Esophagus squamous epithelium (tissue), 5 donors: ENCODE results near the gene DIAPH3. TPM values are rescaled to one million over a fixed set of nuclear protein-coding genes. Genes with fewer than 3 reads are reported as not detected.

ENCODE experiments used
- DNase-seq: peaks from one replicate; lab custom pipeline; 2025; lab: John Stamatoyannopoulos, UW
- H3K27ac ChIP-seq, 4 donors: fragments of 200-600 bp; sonication (generic); one replicate each; pipeline ENCODE4 v1.5.1; 2016 to 2019; ENCODE audit warnings: mild to moderate bottlenecking in 1 of 4
- H3K27me3 ChIP-seq, 4 donors: fragments of 200-600 bp; sonication (generic); 1 replicate in 3 of 4; 2 replicates in 1 of 4; pipeline versions ENCODE4 v1.5.1 to v1.6.0; 2017 to 2021; ENCODE audit warnings: antibody characterized with exemption in 1 of 4
- H3K36me3 ChIP-seq, 3 donors: fragments of 200-600 bp; sonication (generic); one replicate each; pipeline ENCODE4 v1.5.1; 2016 to 2019
- H3K4me1 ChIP-seq, 3 donors: fragments of 200-600 bp; sonication (generic); one replicate each; pipeline ENCODE4 v1.5.1; 2017 to 2019
- H3K4me3 ChIP-seq, 4 donors: fragments of 200-600 bp; sonication (generic); 1 replicate in 3 of 4; 2 replicates in 1 of 4; pipeline ENCODE4 v1.5.1; 2016 to 2019; ENCODE audit warnings: mild to moderate bottlenecking in 2 of 4, moderate library complexity in 1 of 4
- H3K9me3 ChIP-seq, 3 donors: fragments of 200-600 bp; sonication (generic); one replicate each; pipeline ENCODE4 v1.5.1; 2016 to 2019
- POLR2A ChIP-seq, 4 donors: fragments of 450-650 bp; IDR thresholded peaks; one replicate each; pipeline ENCODE4 v1.6.1; 2017; ENCODE audit warnings: antibody characterized with exemption in 4 of 4, mild to moderate bottlenecking in 4 of 4, moderate library complexity in 3 of 4
- WGBS, 2 donors: methylation state at CpG; one replicate each; pipeline ENCODE4 v1.1.5; 2018; 5-methylcytosine and 5-hydroxymethylcytosine counted together
- intact Hi-C: fragments of 100-400 bp; cut with DNase I; formaldehyde crosslinking; loops from one replicate; pipeline ENCODE4 v1.15.0; 2022
- total RNA-seq, 4 donors: library from RNA; depleted of rRNA; stranded (reverse); fragments of >200 nt; gene quantifications; one replicate each; pipeline ENCODE4 v1.1.0, GENCODE V29; 2016
- TF ChIP-seq, protein P1 (sequence below), 6 experiments: fragments of 450-650 bp in 4 of 6; fragments of 200-600 bp in 2 of 6; sonication (generic) in 2 of 6; IDR thresholded peaks; one replicate each; pipeline ENCODE4 v1.5.1; 2016 to 2019; ENCODE audit warnings: antibody characterized with exemption in 6 of 6, mild to moderate bottlenecking in 4 of 6, moderate library complexity in 4 of 6
- donor health status: DM: yes; HTN: yes; CAD: no.

Gene DIAPH3
- total RNA-seq, 4 donors from 2014 or later = 2.2 to 11.1 (median 4.0) TPM

- no peak for DNase-seq
Measured at GRCh38 chr13:60080850-60081249, 82.9 kb downstream of the DIAPH3 start.

DNA sequence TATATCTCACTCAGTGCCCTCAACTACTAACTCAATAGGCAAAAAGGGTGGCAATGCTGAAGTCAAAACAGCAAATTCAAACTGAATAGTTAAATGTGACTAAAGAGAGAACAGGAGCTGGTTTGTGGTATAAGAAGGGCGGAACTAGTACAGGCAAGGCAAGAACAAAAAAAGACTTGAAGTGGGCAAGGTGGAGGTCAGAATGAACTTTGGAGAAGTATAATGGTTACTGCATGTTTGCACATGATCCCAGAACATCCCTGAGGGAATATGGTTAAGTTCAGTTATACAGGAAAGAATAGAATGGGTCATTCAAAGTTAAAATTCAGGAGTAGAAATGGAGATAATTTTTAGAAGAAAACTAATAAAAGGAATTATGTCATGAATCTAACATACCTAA lies 85.5 kb downstream of the DIAPH3 start:
- no peaks in the 10 kb centered on the region for H3K9me3 ChIP-seq
- TF ChIP-seq, protein P1, sequence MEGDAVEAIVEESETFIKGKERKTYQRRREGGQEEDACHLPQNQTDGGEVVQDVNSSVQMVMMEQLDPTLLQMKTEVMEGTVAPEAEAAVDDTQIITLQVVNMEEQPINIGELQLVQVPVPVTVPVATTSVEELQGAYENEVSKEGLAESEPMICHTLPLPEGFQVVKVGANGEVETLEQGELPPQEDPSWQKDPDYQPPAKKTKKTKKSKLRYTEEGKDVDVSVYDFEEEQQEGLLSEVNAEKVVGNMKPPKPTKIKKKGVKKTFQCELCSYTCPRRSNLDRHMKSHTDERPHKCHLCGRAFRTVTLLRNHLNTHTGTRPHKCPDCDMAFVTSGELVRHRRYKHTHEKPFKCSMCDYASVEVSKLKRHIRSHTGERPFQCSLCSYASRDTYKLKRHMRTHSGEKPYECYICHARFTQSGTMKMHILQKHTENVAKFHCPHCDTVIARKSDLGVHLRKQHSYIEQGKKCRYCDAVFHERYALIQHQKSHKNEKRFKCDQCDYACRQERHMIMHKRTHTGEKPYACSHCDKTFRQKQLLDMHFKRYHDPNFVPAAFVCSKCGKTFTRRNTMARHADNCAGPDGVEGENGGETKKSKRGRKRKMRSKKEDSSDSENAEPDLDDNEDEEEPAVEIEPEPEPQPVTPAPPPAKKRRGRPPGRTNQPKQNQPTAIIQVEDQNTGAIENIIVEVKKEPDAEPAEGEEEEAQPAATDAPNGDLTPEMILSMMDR (IDR thresholded peaks at IDR 0.05) = no peak
- no peak for TF ChIP-seq POLR2A (IDR thresholded peaks at IDR 0.05)
- H3K27me3 ChIP-seq = no peaks in the 10 kb centered on the region
- DNase-seq = no peak
- no peak overlapping the region for H3K27ac ChIP-seq
- no peaks in the 10 kb centered on the region for H3K36me3 ChIP-seq
- intact Hi-C loops = no loop called here
- H3K4me3 ChIP-seq = no peak overlapping the region
- 61 to 83% methylated on average over 1 of the region's 1 CpG for WGBS, 2 donors
- no peaks in the 10 kb centered on the region for H3K4me1 ChIP-seq

More at GRCh38 chr13:60080850-60081249, 82.9 kb downstream of the DIAPH3 start:
- H3K4me3 ChIP-seq = no peak overlapping the region
- no peak overlapping the region for H3K27ac ChIP-seq
- no peaks in the 10 kb centered on the region for H3K27me3 ChIP-seq
- WGBS, 2 donors = 95 to 100% methylated on average over 1 of the region's 1 CpG
- H3K4me1 ChIP-seq = no peaks in the 10 kb centered on the region
- H3K36me3 ChIP-seq = no peaks in the 10 kb centered on the region
- no peaks in the 10 kb centered on the region for H3K9me3 ChIP-seq
- intact Hi-C loops = no loop called here
- TF ChIP-seq, protein P1 (IDR thresholded peaks at IDR 0.05) = no peak
- no peak for TF ChIP-seq POLR2A (IDR thresholded peaks at IDR 0.05)

DNA sequence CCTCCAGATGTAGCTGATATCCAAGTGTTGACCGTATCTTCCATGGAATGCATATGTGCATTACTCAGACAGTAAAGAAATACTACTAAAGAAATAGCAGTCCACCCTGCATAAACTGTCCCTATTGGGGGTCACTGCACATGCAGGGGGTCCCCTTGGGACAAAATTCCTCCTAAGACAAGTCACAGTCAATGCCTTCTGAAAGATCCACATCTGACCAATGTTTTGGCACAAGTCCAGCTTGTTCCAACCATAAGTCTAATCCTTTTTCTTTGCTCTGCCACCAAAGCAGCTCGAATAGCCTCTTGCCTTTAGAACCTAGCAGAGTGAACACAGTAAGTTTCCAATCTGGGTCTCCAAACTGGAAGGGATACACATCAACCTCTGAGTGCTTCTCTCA lies 87.9 kb downstream of the DIAPH3 start:
- TF ChIP-seq, protein P1 (IDR thresholded peaks at IDR 0.05) = no peak
- no peak for TF ChIP-seq POLR2A (IDR thresholded peaks at IDR 0.05)
- H3K4me1 ChIP-seq = no peaks in the 10 kb centered on the region
- no peaks in the 10 kb centered on the region for H3K36me3 ChIP-seq
- no peak for DNase-seq
- H3K27ac ChIP-seq = no peak overlapping the region
- intact Hi-C loops = no loop called here
- no peaks in the 10 kb centered on the region for H3K27me3 ChIP-seq
- WGBS, 2 donors = 78 to 84% methylated on average over 2 of the region's 2 CpGs
- no peaks in the 10 kb centered on the region for H3K9me3 ChIP-seq
- no peak overlapping the region for H3K4me3 ChIP-seq

DNA sequence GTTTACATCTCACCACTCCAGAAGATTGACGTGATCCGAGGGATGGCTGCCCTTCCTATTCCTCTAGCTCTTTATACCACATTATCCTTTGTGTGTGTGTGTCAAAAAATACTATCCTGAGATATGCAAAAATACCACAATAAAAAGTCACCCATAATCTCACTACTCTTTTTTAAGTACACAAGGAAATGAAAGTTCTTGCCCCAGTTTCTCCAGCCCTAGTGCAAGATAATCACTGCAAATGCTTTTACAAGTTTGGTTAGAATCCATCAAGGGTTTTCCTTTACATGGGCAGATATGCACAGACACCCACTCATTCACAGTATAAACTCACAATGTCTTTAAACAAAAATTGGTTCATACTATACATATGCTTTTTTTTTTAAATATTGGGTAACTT lies 89.3 kb downstream of the DIAPH3 start:
- no peaks in the 10 kb centered on the region for H3K27me3 ChIP-seq
- no peaks in the 10 kb centered on the region for H3K4me1 ChIP-seq
- DNase-seq = no peak
- H3K9me3 ChIP-seq = peaks cover 0 to 4% (median 0%) of the 10 kb centered on the region in 3 donors
- 92 to 94% methylated on average over 2 of the region's 2 CpGs for WGBS, 2 donors
- H3K4me3 ChIP-seq = no peak overlapping the region
- H3K36me3 ChIP-seq = no peaks in the 10 kb centered on the region
- intact Hi-C loops = no loop called here
- TF ChIP-seq, protein P1 (IDR thresholded peaks at IDR 0.05) = no peak
- no peak for TF ChIP-seq POLR2A (IDR thresholded peaks at IDR 0.05)
- H3K27ac ChIP-seq = no peak overlapping the region

- Histone ChIP-seq H3K4me3 (no peak overlapping the region), H3K4me1 (no peaks in the 10 kb centered on the region), H3K9me3 (peaks cover 0 to 4% (median 0%) of the 10 kb centered on the region in 3 donors), H3K27ac (no peak overlapping the region), H3K36me3 (no peaks in the 10 kb centered on the region), H3K27me3 (no peaks in the 10 kb centered on the region)
- no peak for TF ChIP-seq POLR2A (IDR thresholded peaks at IDR 0.05)
- TF ChIP-seq, protein P1 (IDR thresholded peaks at IDR 0.05) = no peak
- intact Hi-C loops = no loop called here
- 88% methylated on average over 1 of the region's 1 CpG for WGBS, 2 donors
- no peak for DNase-seq
Measured at GRCh38 chr13:60066226-60066625, 97.5 kb downstream of the DIAPH3 start.
